ENCODE data around the gene CEP164. TPM values are rescaled to one million over a fixed set of nuclear protein-coding genes. Genes with fewer than 3 reads are reported as not detected.

CEP164 gene
- total and polyA plus RNA-seq, 9 of the 15 experiments (the other 6 are each of a cell fraction or from before 2014, with no cell fraction given): 2.1 to 16.5 (median 10.4) TPM

- TF ChIP-seq ZBTB40 (IDR thresholded peaks at IDR 0.05) (no peak), ZBTB40 (CRISPR knock-in tag; IDR thresholded peaks at IDR 0.05) (no peak), HES1 (IDR thresholded peaks at IDR 0.05; ENCODE audit: low read depth) (no peak), CCAR2 (IDR thresholded peaks at IDR 0.05; ENCODE audit: low read depth, low read length) (no peak), ETS1 (conservative IDR thresholded peaks at IDR 0.05; ENCODE audit: control insufficient read depth, low read depth, low read length) (no peak), ZBTB11 (CRISPR knock-in tag; IDR thresholded peaks at IDR 0.05) (no peak), ZNF586 (CRISPR knock-in tag; conservative IDR thresholded peaks at IDR 0.05) (no peak), TSC22D4 (tag; IDR thresholded peaks at IDR 0.05) (no peak), ARID3B (CRISPR knock-in tag; IDR thresholded peaks at IDR 0.05; ENCODE audit: borderline replicate concordance) (no peak)
These were observed 85.1 kb downstream of the CEP164 start (continued) for GRCh38 chr11:117412653-117413275.
